HCT116 (cell line): Measurements from ENCODE around the gene PCDH15. TPM values are rescaled to one million over a fixed set of nuclear protein-coding genes. Genes with fewer than 3 reads are reported as not detected.

ENCODE experiments used
- ATAC-seq: fragments of 200-7000 bp; cut with Tn5 transposase; 2 replicates; pipeline ENCODE4 v1.9.1; 2020; ENCODE audit warnings: mild to moderate bottlenecking, moderate library complexity
- BruUV-seq: library from RNA; stranded (reverse); fragments of 400-500 nt; replicated peaks from 2 replicates; lab custom pipeline; 2021; lab: Mats Ljungman, UMichigan
- CTCF ChIA-PET: fragments of 300-600 bp; sonication (Branson Sonifier 250); formaldehyde crosslinking; loops from one replicate; lab custom pipeline; 2021; ENCODE audit warnings: antibody characterized with exemption; lab: Charles Lee
- POLR2A ChIA-PET: fragments of 300-600, 350-600 bp; sonication (Branson Sonifier 250); formaldehyde crosslinking; loops from one replicate; lab custom pipeline; 2021; ENCODE audit warnings: antibody characterized with exemption; lab: Charles Lee
- RAD21 ChIA-PET, 2 experiments: fragments of 300-600 bp; sonication (Branson Sonifier 250); formaldehyde crosslinking; loops; one replicate each; lab custom pipeline; 2023; ENCODE audit warnings: low total read pairs in 2 of 2; ENCODE audit not compliant: uncharacterized antibody in 2 of 2, unreplicated experiment in 2 of 2, low non-redundant PET in 1 of 2; lab: Charles Lee
- DNase-seq: peaks from one replicate; pipeline ENCODE4 v3.0.0-alpha.2; 2010; ENCODE audit warnings: low read depth, low spot score
- H2AFZ ChIP-seq: fragments of 200-600 bp; shearing (Covaris generic), sonication (generic); 2 replicates; pipeline ENCODE4 v1.6.1; 2017; ENCODE audit warnings: low read depth, mixed run types, mixed read lengths, antibody characterized with exemption, low read length; ENCODE audit not compliant: poor library complexity, severe bottlenecking
- H3K27ac ChIP-seq: 2 replicates; pipeline ENCODE4 v1.5.1; 2012; ENCODE audit warnings: low read depth, low read length
- H3K27me3 ChIP-seq: fragments of 200-600 bp; sonication (generic); 2 replicates; pipeline ENCODE4 v1.6.1; 2016; ENCODE audit warnings: mixed run types, low read length, mixed read lengths; ENCODE audit not compliant: insufficient read depth
- H3K36me3 ChIP-seq, 2 experiments: fragments of 200-500 bp in 1 of 2; fragments of 200-600 bp in 1 of 2; sonication (Bioruptor generic) in 1 of 2; sonication (generic) in 1 of 2; 2 replicates each; pipeline versions ENCODE4 v1.5.1 to v1.6.1; 2014 to 2016; ENCODE audit warnings: low read length in 2 of 2, inconsistent platforms in 1 of 2, mixed read lengths in 1 of 2, mixed run types in 1 of 2; ENCODE audit not compliant: insufficient read depth in 2 of 2, control insufficient read depth in 1 of 2
- H3K4me1 ChIP-seq, 2 experiments: fragments of 200-600 bp in 1 of 2; sonication (generic) in 1 of 2; 2 replicates each; pipeline versions ENCODE4 v1.5.1 to v1.6.1; 2012 to 2017; ENCODE audit warnings: low read length in 2 of 2, inconsistent platforms in 1 of 2, mild to moderate bottlenecking in 1 of 2, mixed read lengths in 1 of 2, mixed run types in 1 of 2, moderate library complexity in 1 of 2; ENCODE audit not compliant: insufficient read depth in 2 of 2, control insufficient read depth in 1 of 2
- H3K4me2 ChIP-seq: fragments of 200-600 bp; sonication (generic); 2 replicates; pipeline ENCODE4 v1.6.1; 2017; ENCODE audit warnings: mixed run types, low read length, mixed read lengths
- H3K4me3 ChIP-seq, 2 experiments: fragments of 200-600 bp in 1 of 2; sonication (generic) in 1 of 2; replicated peaks in 1 of 2; 2 replicates each; pipeline ENCODE4 v1.5.1; 2011 to 2016; ENCODE audit warnings: low read length in 2 of 2, control low read depth in 1 of 2, low read depth in 1 of 2, mild to moderate bottlenecking in 1 of 2, mixed read lengths in 1 of 2, mixed run types in 1 of 2
- H3K79me2 ChIP-seq: fragments of 200-600 bp; sonication (generic); 2 replicates; pipeline ENCODE4 v1.6.1; 2017; ENCODE audit warnings: mild to moderate bottlenecking, mixed run types, low read length, moderate library complexity, mixed read lengths; ENCODE audit not compliant: insufficient read depth
- H3K9ac ChIP-seq: fragments of 200-600 bp; sonication (generic); 2 replicates; pipeline ENCODE4 v1.6.1; 2016; ENCODE audit warnings: low read length, mixed read lengths
- H3K9me2 ChIP-seq: fragments of 200-600 bp; sonication (generic), shearing (Covaris generic); 2 replicates; pipeline ENCODE4 v1.6.1; 2017; ENCODE audit warnings: mixed run types, mild to moderate bottlenecking, moderate library complexity; ENCODE audit not compliant: insufficient read depth
- H3K9me3 ChIP-seq, 2 experiments: fragments of 200-500 bp in 1 of 2; fragments of 200-600 bp in 1 of 2; sonication (Bioruptor generic) in 1 of 2; sonication (generic) in 1 of 2; 2 replicates each; pipeline ENCODE4 v1.6.1; 2014 to 2017; ENCODE audit warnings: low read length in 2 of 2, mixed read lengths in 2 of 2, inconsistent platforms in 1 of 2, low read depth in 1 of 2, mild to moderate bottlenecking in 1 of 2, mixed run types in 1 of 2, moderate library complexity in 1 of 2; ENCODE audit not compliant: control insufficient read depth in 1 of 2, insufficient read depth in 1 of 2
- H4K20me1 ChIP-seq: fragments of 200-600 bp; sonication (generic), shearing (Covaris generic); 2 replicates; pipeline ENCODE4 v1.6.1; 2017; ENCODE audit warnings: mixed run types, mild to moderate bottlenecking, moderate library complexity; ENCODE audit not compliant: insufficient read depth
- CBX3 ChIP-seq: IDR thresholded peaks from 2 replicates; pipeline ENCODE4 v1.6.1; 2012; ENCODE audit warnings: low read depth
- CTCF ChIP-seq, 3 experiments: fragments of 200-600 bp in 1 of 3; sonication (generic) in 1 of 3; IDR thresholded peaks in 2 of 3; conservative IDR thresholded peaks in 1 of 3; 2 replicates each; pipeline ENCODE4 v1.5.1; 2012 to 2017; ENCODE audit warnings: low read depth in 2 of 3, low read length in 2 of 3, antibody characterized with exemption in 1 of 3, borderline replicate concordance in 1 of 3, control low read depth in 1 of 3, mild to moderate bottlenecking in 1 of 3, mixed read lengths in 1 of 3, mixed run types in 1 of 3, moderate library complexity in 1 of 3; ENCODE audit not compliant: insufficient read depth in 1 of 3
- EGR1 ChIP-seq: IDR thresholded peaks from 2 replicates; pipeline ENCODE4 v1.6.1; 2012; ENCODE audit warnings: low read depth
- EZH2 ChIP-seq: fragments of 200-600 bp; sonication (generic); IDR thresholded peaks from 2 replicates; pipeline ENCODE4 v1.6.1; 2017; ENCODE audit warnings: antibody characterized with exemption, mixed run types
- FOSL1 ChIP-seq: IDR thresholded peaks from 2 replicates; pipeline ENCODE4 v1.6.1; 2012; ENCODE audit warnings: low read depth
- MAX ChIP-seq: IDR thresholded peaks from 2 replicates; pipeline ENCODE4 v1.6.1; 2012
- POLR2AphosphoS5 ChIP-seq: IDR thresholded peaks from 2 replicates; pipeline ENCODE4 v1.6.1; 2011; ENCODE audit warnings: mild to moderate bottlenecking, low read depth, low read length, moderate library complexity
- RAD21 ChIP-seq: IDR thresholded peaks from 2 replicates; pipeline ENCODE4 v1.6.1; 2012; ENCODE audit warnings: low read depth, mild to moderate bottlenecking
- REST ChIP-seq: IDR thresholded peaks from 2 replicates; pipeline ENCODE4 v1.6.1; 2012; ENCODE audit warnings: low read depth
- SIN3A ChIP-seq: IDR thresholded peaks from 2 replicates; pipeline ENCODE4 v1.6.1; 2012; ENCODE audit warnings: low read depth
- SP1 ChIP-seq: IDR thresholded peaks from 2 replicates; pipeline ENCODE4 v1.6.1; 2012; ENCODE audit warnings: low read depth
- SRF ChIP-seq: IDR thresholded peaks from 2 replicates; pipeline ENCODE4 v1.6.1; 2012; ENCODE audit warnings: low read depth
- TCF7L2 ChIP-seq: IDR thresholded peaks from 2 replicates; pipeline ENCODE4 v1.7.0; 2011; ENCODE audit warnings: borderline replicate concordance, inconsistent platforms; ENCODE audit not compliant: insufficient read depth, insufficient read length; ENCODE audit errors: extremely low read depth
- YY1 ChIP-seq: IDR thresholded peaks from 2 replicates; pipeline ENCODE4 v1.6.1; 2011; ENCODE audit warnings: low read length, low read depth, moderate library complexity, mild to moderate bottlenecking; ENCODE audit not compliant: insufficient replicate concordance; ENCODE audit errors: extremely low read depth
- ZBTB33 ChIP-seq: IDR thresholded peaks from 2 replicates; pipeline ENCODE4 v1.6.1; 2011; ENCODE audit warnings: mild to moderate bottlenecking, low read length, moderate library complexity; ENCODE audit not compliant: insufficient replicate concordance; ENCODE audit errors: extremely low read depth
- ZNF274 ChIP-seq: fragments of 200-500 bp; sonication (Bioruptor generic); IDR thresholded peaks from 2 replicates; pipeline ENCODE4 v1.6.1; 2014; ENCODE audit warnings: mild to moderate bottlenecking, low read depth, low read length, inconsistent platforms
- intact Hi-C: fragments of 100-400 bp; cut with micrococcal nuclease; formaldehyde crosslinking; loops from 2 replicates; pipeline ENCODE4 v1.10.0; 2022
- total RNA-seq: library from RNA; stranded (reverse); gene quantifications from one replicate; pipeline ENCODE4 v1.2.1, GENCODE V29; 2021; ENCODE audit not compliant: unreplicated experiment

The PCDH15 gene
- total RNA-seq, 1 experiment from 2014 or later, result not detected

- Histone ChIP-seq H3K4me2 (no peak overlapping the region), H3K9ac (no peak overlapping the region), H3K27me3 (no peaks in the 10 kb centered on the region), H2AFZ (no peak overlapping the region), H3K36me3 (no peaks in the 10 kb centered on the region), H3K27ac (no peak overlapping the region), H3K9me3 (peaks cover 4 to 15% of the 10 kb centered on the region in 2 experiments; a peak in 2 of 4 replicates), H3K79me2 (no peaks in the 10 kb centered on the region), H3K4me1 (no peaks in the 10 kb centered on the region), H4K20me1 (no peaks in the 10 kb centered on the region), H3K4me3 (no peak overlapping the region), H3K9me2 (no peaks in the 10 kb centered on the region)
- POLR2A ChIA-PET, result no interaction called here
- BruUV-seq, result no TSS peak
- intact Hi-C loops, result no loop called here
- no peak for ATAC-seq
- RAD21 ChIA-PET, result no interaction called here
- TF ChIP-seq ZNF274, result no peak
- TF ChIP-seq TCF7L2, result no peak
- no peak for TF ChIP-seq EGR1
- TF ChIP-seq REST, result no peak
- no peak for TF ChIP-seq RAD21
- no peak for TF ChIP-seq SIN3A
- TF ChIP-seq POLR2AphosphoS5, result no peak
- no peak for TF ChIP-seq CTCF (IDR thresholded peaks at IDR 0.05 in 2 of 3, conservative IDR thresholded peaks at IDR 0.05 in 1 of 3; ENCODE audit: borderline replicate concordance in 1 of 3, insufficient read depth in 1 of 3, low read depth in 2 of 3, low read length in 2 of 3)
- TF ChIP-seq SRF, result no peak
- no peak for TF ChIP-seq YY1
- no peak for TF ChIP-seq EZH2
- no peak for TF ChIP-seq FOSL1
- TF ChIP-seq MAX, result no peak
- TF ChIP-seq ZBTB33, result no peak
- no peak for TF ChIP-seq CBX3
- TF ChIP-seq SP1, result no peak
- CTCF ChIA-PET, result no interaction called here
- no peak for DNase-seq
Observed at GRCh38 chr10:53903756-53904155, 897.3 kb downstream of the PCDH15 start.
